K562 (cell line): ENCODE measurements around the gene PABPC1L2A. TPM values are rescaled to one million over a fixed set of nuclear protein-coding genes. Genes with fewer than 3 reads are reported as not detected.

ENCODE experiments used
- ATAC-seq: fragments of 200-7000 bp; cut with Tn5 transposase; 3 replicates; pipeline ENCODE4 v1.9.1; 2020; ENCODE audit warnings: moderate library complexity
- BruUV-seq: library from RNA; stranded (reverse); fragments of 400-500 nt; replicated peaks from 2 replicates; lab custom pipeline; 2021; lab: Mats Ljungman, UMichigan
- CTCF ChIA-PET: fragments of 300-600 bp; formaldehyde crosslinking; extraction: SDS; loops from one replicate; lab custom pipeline; 2021; ENCODE audit warnings: low intra/inter-chr PET ratio; lab: Yijun Ruan, JAX
- POLR2A ChIA-PET: fragments of 300-600, 350-650 bp; sonication (Branson Sonifier 250); formaldehyde crosslinking; extraction: SDS; loops from one replicate; lab custom pipeline; 2021; ENCODE audit warnings: antibody characterized with exemption, inconsistent platforms; lab: Yijun Ruan, JAX
- DNase-seq, 4 experiments: peaks; one replicate each; pipeline versions ENCODE4 v3.0.0 to v3.0.0-alpha.2; 2011 to 2018; ENCODE audit warnings: low spot score in 3 of 4, mixed read lengths in 3 of 4; ENCODE audit errors: extremely low read depth in 1 of 4
- FAIRE-seq: peaks from 2 replicates; lab custom pipeline; 2011; peaks lifted over from hg19 to GRCh38; lab: Jason Lieb, UNC
- H2AFZ ChIP-seq: 2 replicates; pipeline ENCODE4 v1.6.0; 2011; ENCODE audit warnings: low read depth, low read length, control low read depth, inconsistent platforms
- H3K27ac ChIP-seq: fragments of 200-600 bp; 3 replicates; pipeline ENCODE4 v1.8.0; 2011; ENCODE audit warnings: low read depth, mild to moderate bottlenecking, control low read depth, inconsistent platforms, low read length, moderate library complexity, mixed read lengths; ENCODE audit errors: extremely low read depth
- H3K27me3 ChIP-seq, 2 experiments: fragments of 300-600 bp in 1 of 2; 2 replicates in 1 of 2; 3 replicates in 1 of 2; pipeline versions ENCODE4 v1.6.0 to v1.8.0; 2011; ENCODE audit warnings: inconsistent platforms in 2 of 2, low read length in 2 of 2, mild to moderate bottlenecking in 1 of 2, mixed read lengths in 1 of 2, moderate library complexity in 1 of 2; ENCODE audit not compliant: control insufficient read depth in 2 of 2, insufficient read depth in 2 of 2
- H3K36me3 ChIP-seq: fragments of 300-600 bp; 3 replicates; pipeline ENCODE4 v1.8.0; 2011; ENCODE audit warnings: mild to moderate bottlenecking, low read length, inconsistent platforms; ENCODE audit not compliant: control insufficient read depth, insufficient read depth
- H3K4me1 ChIP-seq, 2 experiments: fragments of 200-600 bp in 1 of 2; replicated peaks in 1 of 2; 2 replicates in 1 of 2; 3 replicates in 1 of 2; pipeline versions ENCODE4 v1.5.1 to v1.8.0; 2011; ENCODE audit warnings: inconsistent platforms in 2 of 2, low read length in 2 of 2, mild to moderate bottlenecking in 1 of 2, mixed read lengths in 1 of 2, moderate library complexity in 1 of 2; ENCODE audit not compliant: control insufficient read depth in 2 of 2, insufficient read depth in 2 of 2
- H3K4me2 ChIP-seq: 2 replicates; pipeline ENCODE4 v1.6.1; 2011; ENCODE audit warnings: low read length, control low read depth, inconsistent platforms, mixed read lengths; ENCODE audit not compliant: insufficient read depth
- H3K4me3 ChIP-seq: fragments of 200-600 bp; sonication (generic), shearing (Covaris generic); 2 replicates; pipeline ENCODE4 v1.5.1; 2016; ENCODE audit warnings: control low read depth, inconsistent platforms
- H3K79me2 ChIP-seq: fragments of 200-600 bp; 3 replicates; pipeline ENCODE4 v1.8.0; 2011; ENCODE audit warnings: low read length, inconsistent platforms; ENCODE audit not compliant: control insufficient read depth, insufficient read depth
- H3K9ac ChIP-seq, 2 experiments: 2 replicates each; pipeline versions ENCODE4 v1.6.0 to v1.6.1; 2011; ENCODE audit warnings: low read depth in 2 of 2, low read length in 2 of 2, control low read depth in 1 of 2, inconsistent platforms in 1 of 2, mild to moderate bottlenecking in 1 of 2, mixed read lengths in 1 of 2; ENCODE audit not compliant: insufficient read depth in 1 of 2
- H3K9me1 ChIP-seq: one replicate; pipeline ENCODE4 v1.6.0; 2011; ENCODE audit warnings: inconsistent platforms, mild to moderate bottlenecking, low read length, moderate library complexity; ENCODE audit not compliant: control insufficient read depth, insufficient read depth
- H3K9me3 ChIP-seq: replicated peaks from 2 replicates; pipeline ENCODE4 v1.5.1; 2011; ENCODE audit warnings: low read depth, low read length, inconsistent platforms; ENCODE audit not compliant: control insufficient read depth, insufficient read depth
- H4K20me1 ChIP-seq: replicated peaks from 2 replicates; pipeline ENCODE4 v1.6.1; 2011; ENCODE audit warnings: low read length, inconsistent platforms, mixed read lengths; ENCODE audit not compliant: control insufficient read depth, insufficient read depth
- ZNF232 ChIP-seq: sonication (generic); formaldehyde crosslinking; IDR thresholded peaks from 2 replicates; pipeline ENCODE4 v1.8.0; 2022; ENCODE audit warnings: mild to moderate bottlenecking, missing genetic modification reagents
- WGBS: fragments of 100-300 bp; shearing (Covaris generic); methylation state at CpG from one replicate; pipeline ENCODE4 v1.1.6; 2016; ENCODE audit warnings: low coverage, mixed read lengths; ENCODE audit not compliant: insufficient coverage; ENCODE audit errors: missing lambda C conversion rate; 5-methylcytosine and 5-hydroxymethylcytosine counted together
- in situ Hi-C: fragments of 300-500 bp; cut with MboI; formaldehyde crosslinking; loops from 4 replicates; pipeline ENCODE4 v1.15.0; 2018; ENCODE audit warnings: inconsistent platforms, mixed read lengths
- intact Hi-C: fragments of 100-400 bp; cut with micrococcal nuclease; formaldehyde crosslinking; loops from 2 replicates; pipeline ENCODE4 v1.14.2; 2022
- polyA plus RNA-seq, 8 experiments: library from polyadenylated mRNA; depleted of rRNA in 4 of 8; stranded (reverse) in 5 of 8; unstranded in 3 of 8; fragments of >200 nt; fragmentation: Nextera tagmentation in 2 of 8; fragmentation: Illumina TruSeq in 1 of 8; extraction: Ambion mirVana in 2 of 8; extraction: Trizol in 1 of 8; gene quantifications; 2 replicates each; pipeline versions ENCODE4 v1.2.1 to v1.2.3, GENCODE V29; 2011 to 2014; ENCODE audit warnings: inconsistent platforms in 1 of 8, missing spikeins in 1 of 8
- total RNA-seq, 7 experiments: library from RNA; depleted of rRNA in 6 of 7; stranded (reverse); fragments of >200 nt in 6 of 7; fragmentation: Illumina TruSeq in 2 of 7; extraction: Trizol in 2 of 7; gene quantifications; 2 replicates each; pipeline versions ENCODE4 v1.2.1 to v1.2.3, GENCODE V29; 2011 to 2021; ENCODE audit warnings: low replicate concordance in 1 of 7

Gene PABPC1L2A
- total and polyA plus RNA-seq, 9 of the 15 experiments (the other 6 are each of a cell fraction or from before 2014, with no cell fraction given): not detected

GRCh38 chrX:73028876-73029275, 50.4 kb downstream of the PABPC1L2A start:
- intact Hi-C loops (no loop called here), in situ Hi-C loops (no loop called here)
- DNase-seq (no peak), ATAC-seq (no peak), FAIRE-seq (no peak)
- Histone ChIP-seq H3K4me2 (no peak overlapping the region), H3K27me3 (no peaks in the 10 kb centered on the region), H3K4me1 (no peaks in the 10 kb centered on the region), H3K4me3 (no peak overlapping the region), H3K36me3 (no peaks in the 10 kb centered on the region), H4K20me1 (no peaks in the 10 kb centered on the region), H3K27ac (no peak overlapping the region), H3K9me3 (no peaks in the 10 kb centered on the region), H2AFZ (no peak overlapping the region), H3K9ac (no peak overlapping the region), H3K9me1 (no peaks in the 10 kb centered on the region), H3K79me2 (no peaks in the 10 kb centered on the region)
- ChIA-PET POLR2A (no interaction called here), CTCF (no interaction called here)
- TF ChIP-seq ZNF232 (CRISPR knock-in tag): no peak
- BruUV-seq: no TSS peak
- 17% methylated on average over 1 of the region's 1 CpG for WGBS

Other genes starting within 250 kb of the PABPC1L2A start
- gene FAM236C, start 166.9 kb downstream of the PABPC1L2A start, total RNA-seq (2014; rRNA removed): not detected in 2 replicates
- gene FAM236C, start 166.9 kb downstream of the PABPC1L2A start, total RNA-seq (2014; rRNA removed; fragmentation: Illumina TruSeq; extraction: Trizol): not detected in 2 replicates
- not detected in 2 replicates for gene FAM236C, start 166.9 kb downstream of the PABPC1L2A start, total RNA-seq (2015; rRNA removed; fragmentation: Illumina TruSeq; extraction: Trizol)
- not detected in 2 replicates for gene FAM236C, start 166.9 kb downstream of the PABPC1L2A start, total RNA-seq (2021)
- not detected in 2 replicates for gene FAM236C, start 166.9 kb downstream of the PABPC1L2A start, polyA plus RNA-seq (2011; rRNA removed)
- gene FAM236C, start 166.9 kb downstream of the PABPC1L2A start, polyA plus RNA-seq (2014; fragmentation: Illumina TruSeq; extraction: Trizol): not detected in 2 replicates
- gene FAM236C, start 166.9 kb downstream of the PABPC1L2A start, polyA plus RNA-seq (2014; fragmentation: Nextera tagmentation; extraction: Ambion mirVana): not detected
- gene FAM236C, start 166.9 kb downstream of the PABPC1L2A start, polyA plus RNA-seq (2014; rRNA removed): not detected in 2 replicates
- not detected in 2 replicates for gene FAM236A, start 141.3 kb downstream of the PABPC1L2A start, total RNA-seq (2014; rRNA removed)
- not detected in 2 replicates for gene FAM236A, start 141.3 kb downstream of the PABPC1L2A start, total RNA-seq (2014; rRNA removed; fragmentation: Illumina TruSeq; extraction: Trizol)
- gene FAM236A, start 141.3 kb downstream of the PABPC1L2A start, total RNA-seq (2015; rRNA removed; fragmentation: Illumina TruSeq; extraction: Trizol): not detected in 2 replicates
- not detected in 2 replicates for gene FAM236A, start 141.3 kb downstream of the PABPC1L2A start, total RNA-seq (2021)
- gene FAM236A, start 141.3 kb downstream of the PABPC1L2A start, polyA plus RNA-seq (2011; rRNA removed): not detected in 2 replicates
- gene FAM236A, start 141.3 kb downstream of the PABPC1L2A start, polyA plus RNA-seq (2014; fragmentation: Illumina TruSeq; extraction: Trizol): not detected in 2 replicates
- not detected for gene FAM236A, start 141.3 kb downstream of the PABPC1L2A start, polyA plus RNA-seq (2014; fragmentation: Nextera tagmentation; extraction: Ambion mirVana)
- gene FAM236A, start 141.3 kb downstream of the PABPC1L2A start, polyA plus RNA-seq (2014; rRNA removed): not detected in 2 replicates
- not detected in 2 replicates for gene DMRTC1, start 135.7 kb downstream of the PABPC1L2A start, total RNA-seq (2014; rRNA removed)
- gene DMRTC1, start 135.7 kb downstream of the PABPC1L2A start, total RNA-seq (2014; rRNA removed; fragmentation: Illumina TruSeq; extraction: Trizol): not detected in 2 replicates
- not detected in 2 replicates for gene DMRTC1, start 135.7 kb downstream of the PABPC1L2A start, total RNA-seq (2015; rRNA removed; fragmentation: Illumina TruSeq; extraction: Trizol)
- gene DMRTC1, start 135.7 kb downstream of the PABPC1L2A start, total RNA-seq (2021): not detected in 2 replicates
- gene DMRTC1, start 135.7 kb downstream of the PABPC1L2A start, polyA plus RNA-seq (2011; rRNA removed): not detected in 2 replicates
- gene DMRTC1, start 135.7 kb downstream of the PABPC1L2A start, polyA plus RNA-seq (2014; fragmentation: Illumina TruSeq; extraction: Trizol): not detected in 2 replicates
- not detected for gene DMRTC1, start 135.7 kb downstream of the PABPC1L2A start, polyA plus RNA-seq (2014; fragmentation: Nextera tagmentation; extraction: Ambion mirVana)
- gene DMRTC1, start 135.7 kb downstream of the PABPC1L2A start, polyA plus RNA-seq (2014; rRNA removed): not detected in 2 replicates
- not detected in 2 replicates for gene PABPC1L2B, start 76.6 kb downstream of the PABPC1L2A start, total RNA-seq (2014; rRNA removed)
- gene PABPC1L2B, start 76.6 kb downstream of the PABPC1L2A start, total RNA-seq (2014; rRNA removed; fragmentation: Illumina TruSeq; extraction: Trizol): not detected in 2 replicates
- gene PABPC1L2B, start 76.6 kb downstream of the PABPC1L2A start, total RNA-seq (2015; rRNA removed; fragmentation: Illumina TruSeq; extraction: Trizol): not detected in 2 replicates
- gene PABPC1L2B, start 76.6 kb downstream of the PABPC1L2A start, total RNA-seq (2021): not detected in 2 replicates
- gene PABPC1L2B, start 76.6 kb downstream of the PABPC1L2A start, polyA plus RNA-seq (2011; rRNA removed): not detected in 2 replicates
- gene PABPC1L2B, start 76.6 kb downstream of the PABPC1L2A start, polyA plus RNA-seq (2014; fragmentation: Illumina TruSeq; extraction: Trizol): not detected in 2 replicates
- gene PABPC1L2B, start 76.6 kb downstream of the PABPC1L2A start, polyA plus RNA-seq (2014; fragmentation: Nextera tagmentation; extraction: Ambion mirVana): not detected
- gene PABPC1L2B, start 76.6 kb downstream of the PABPC1L2A start, polyA plus RNA-seq (2014; rRNA removed): not detected in 2 replicates
- not detected in 2 replicates for gene NAP1L2, start 135.3 kb upstream of the PABPC1L2A start, total RNA-seq (2014; rRNA removed)
- not detected in 2 replicates for gene NAP1L2, start 135.3 kb upstream of the PABPC1L2A start, total RNA-seq (2014; rRNA removed; fragmentation: Illumina TruSeq; extraction: Trizol)
- gene NAP1L2, start 135.3 kb upstream of the PABPC1L2A start, total RNA-seq (2015; rRNA removed; fragmentation: Illumina TruSeq; extraction: Trizol): 0.04 TPM in 1 of 2 replicates, not detected in the other
- gene NAP1L2, start 135.3 kb upstream of the PABPC1L2A start, total RNA-seq (2021): not detected in 2 replicates
- 0.03 TPM in 1 of 2 replicates, not detected in the other for gene NAP1L2, start 135.3 kb upstream of the PABPC1L2A start, polyA plus RNA-seq (2011; rRNA removed)
- not detected in 2 replicates for gene NAP1L2, start 135.3 kb upstream of the PABPC1L2A start, polyA plus RNA-seq (2014; fragmentation: Illumina TruSeq; extraction: Trizol)
- gene NAP1L2, start 135.3 kb upstream of the PABPC1L2A start, polyA plus RNA-seq (2014; fragmentation: Nextera tagmentation; extraction: Ambion mirVana): under 1 TPM in 1 of 2 experiments, not detected in 1; 0.06 TPM
- 0.16 TPM in 1 of 2 replicates, not detected in the other for gene NAP1L2, start 135.3 kb upstream of the PABPC1L2A start, polyA plus RNA-seq (2014; rRNA removed)